ENCODE measurements around the gene MRPS5.

DNA sequence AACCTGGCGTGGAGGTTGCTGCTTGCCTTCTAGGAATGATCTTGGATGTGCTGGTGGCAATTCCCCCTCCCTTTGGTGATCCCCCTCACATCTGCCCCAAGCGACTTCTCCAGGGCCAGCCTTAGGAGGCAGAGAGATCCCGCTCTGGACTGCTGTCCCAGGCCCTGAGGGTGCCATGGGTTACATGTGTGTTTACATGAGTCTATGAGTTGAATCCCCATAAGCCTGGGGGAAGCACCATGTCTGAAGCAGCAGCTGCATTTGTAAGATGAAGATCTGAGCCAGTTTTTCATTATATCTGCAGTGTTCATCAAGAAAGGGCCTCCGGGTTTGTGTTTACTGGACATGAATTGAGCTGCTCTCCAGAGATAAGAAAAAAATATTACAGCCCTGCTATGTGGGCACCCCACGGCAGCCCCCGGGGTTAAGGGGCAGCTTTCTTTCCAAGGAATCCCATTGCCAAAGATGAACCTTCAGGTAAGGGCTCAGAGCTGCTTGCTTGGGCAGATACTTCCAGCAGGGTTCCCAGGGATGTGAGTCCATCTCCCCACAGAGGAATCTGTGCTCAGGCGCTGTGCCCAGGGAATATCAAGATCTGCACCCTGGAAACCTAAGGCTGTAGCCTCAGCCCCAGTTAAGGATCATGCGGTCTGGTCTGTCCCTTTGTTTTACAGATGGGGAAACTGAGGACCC is 46.0 kb downstream of the MRPS5 start:
- TF ChIP-seq, protein P1, sequence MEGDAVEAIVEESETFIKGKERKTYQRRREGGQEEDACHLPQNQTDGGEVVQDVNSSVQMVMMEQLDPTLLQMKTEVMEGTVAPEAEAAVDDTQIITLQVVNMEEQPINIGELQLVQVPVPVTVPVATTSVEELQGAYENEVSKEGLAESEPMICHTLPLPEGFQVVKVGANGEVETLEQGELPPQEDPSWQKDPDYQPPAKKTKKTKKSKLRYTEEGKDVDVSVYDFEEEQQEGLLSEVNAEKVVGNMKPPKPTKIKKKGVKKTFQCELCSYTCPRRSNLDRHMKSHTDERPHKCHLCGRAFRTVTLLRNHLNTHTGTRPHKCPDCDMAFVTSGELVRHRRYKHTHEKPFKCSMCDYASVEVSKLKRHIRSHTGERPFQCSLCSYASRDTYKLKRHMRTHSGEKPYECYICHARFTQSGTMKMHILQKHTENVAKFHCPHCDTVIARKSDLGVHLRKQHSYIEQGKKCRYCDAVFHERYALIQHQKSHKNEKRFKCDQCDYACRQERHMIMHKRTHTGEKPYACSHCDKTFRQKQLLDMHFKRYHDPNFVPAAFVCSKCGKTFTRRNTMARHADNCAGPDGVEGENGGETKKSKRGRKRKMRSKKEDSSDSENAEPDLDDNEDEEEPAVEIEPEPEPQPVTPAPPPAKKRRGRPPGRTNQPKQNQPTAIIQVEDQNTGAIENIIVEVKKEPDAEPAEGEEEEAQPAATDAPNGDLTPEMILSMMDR (IDR thresholded peaks at IDR 0.05; ENCODE audit: insufficient read depth, low read depth, low read length): no peak
- no peak for TF ChIP-seq EZH2 (IDR thresholded peaks at IDR 0.05; ENCODE audit: insufficient read depth, low read length)

Measured in astrocyte (in vitro differentiated cells and primary cell).